ENCODE data around the gene PWWP2A.

- TF ChIP-seq CTCF (IDR thresholded peaks at IDR 0.05), result no peak
- TF ChIP-seq POLR2A (IDR thresholded peaks at IDR 0.05), result no peak
Observed at GRCh38 chr5:160083501-160083900, 35.7 kb downstream of the PWWP2A start.
